Activated CD4-positive, alpha-beta T cell treated with anti-CD3 and anti-CD28 coated beads, Interleukin-2, amount 50 U/mL, for 24 hours (primary cell): ENCODE data around the gene KCNMA1.
A peak's percentile ranks its signal among the peaks of the same experiment; 100 is the strongest.

Experiments used
- DNase-seq, 2 donors: peaks; one replicate each; pipeline ENCODE4 v3.0.0-alpha.2; 2020; ENCODE audit warnings: low read depth in 1 of 2, low spot score in 1 of 2

Gene KCNMA1

DNA sequence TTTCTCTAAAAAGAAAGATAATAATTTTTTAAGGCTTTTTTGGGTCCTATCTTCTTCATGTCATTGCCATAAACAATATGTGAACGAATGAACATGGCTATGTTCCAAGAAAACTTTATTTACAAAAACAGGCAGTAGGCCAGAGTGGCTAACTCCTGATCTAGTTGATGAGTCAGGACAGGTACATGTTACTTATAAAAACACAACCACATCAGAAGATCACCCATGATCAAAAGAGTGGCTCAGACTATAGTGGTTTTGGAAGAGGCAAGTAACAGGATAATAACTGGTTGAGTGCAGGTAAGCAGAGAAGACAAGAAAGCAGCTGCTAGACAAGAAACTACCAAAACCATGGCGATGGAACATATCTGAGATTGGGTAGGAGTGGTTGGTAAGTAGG, 468.7 kb downstream of the KCNMA1 start:
- no peak for DNase-seq

DNA sequence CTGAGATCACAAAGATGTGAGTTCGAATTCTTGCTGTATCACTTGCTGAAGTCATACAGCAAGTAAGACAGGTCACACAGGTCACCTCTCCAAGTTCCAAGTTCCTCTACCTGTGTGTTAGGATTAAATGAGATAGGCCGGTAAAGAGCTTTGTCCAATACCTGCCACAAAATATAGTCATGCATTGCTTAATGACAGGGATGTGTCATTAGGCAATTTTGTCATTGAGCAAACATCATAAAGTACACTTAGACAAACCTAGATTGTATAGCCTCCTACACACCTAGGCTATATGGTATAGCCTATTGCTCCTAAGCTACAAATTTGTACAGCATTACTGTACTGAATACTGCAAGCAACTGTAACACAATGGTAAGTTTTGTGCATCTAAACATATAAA, 469.4 kb downstream of the KCNMA1 start:
- no peak for DNase-seq

DNA sequence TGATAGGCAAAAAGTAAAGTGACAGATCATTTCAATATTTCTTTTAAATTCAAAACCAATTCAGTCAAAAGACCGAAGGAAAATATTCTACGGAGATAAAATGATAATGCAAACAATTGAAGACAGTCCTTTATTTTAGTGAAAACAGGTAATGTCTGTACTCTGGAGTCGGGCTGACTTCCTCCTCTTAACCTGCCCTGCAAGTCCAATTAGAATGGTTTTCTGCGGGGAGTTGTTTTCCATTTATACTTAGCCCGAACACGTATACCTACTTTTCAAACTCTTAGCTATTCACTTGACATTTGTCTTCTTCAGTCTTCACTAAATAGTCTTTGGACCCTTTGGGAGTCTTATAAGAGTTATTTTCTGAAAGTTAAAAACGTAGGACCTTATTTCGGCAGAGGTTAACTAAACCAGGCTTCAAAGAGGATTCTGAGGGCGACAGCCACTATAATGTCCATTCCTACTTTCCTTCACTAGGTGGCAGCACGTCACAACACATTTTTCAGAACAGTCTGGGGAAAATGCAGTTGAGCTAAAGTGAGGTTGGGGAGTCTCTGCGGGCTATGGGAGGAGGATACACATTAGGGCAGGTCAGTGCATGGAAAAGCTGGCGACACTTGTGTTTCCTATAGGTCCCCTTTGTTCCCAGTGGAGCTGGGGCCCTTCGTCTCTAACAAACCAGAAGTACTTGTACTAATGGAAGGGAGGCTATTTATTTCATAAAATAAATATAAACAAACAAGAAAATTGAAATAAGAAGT, 472.0 kb downstream of the KCNMA1 start:
- peak in 1 of 2 donors; percentile 14 for DNase-seq

DNA sequence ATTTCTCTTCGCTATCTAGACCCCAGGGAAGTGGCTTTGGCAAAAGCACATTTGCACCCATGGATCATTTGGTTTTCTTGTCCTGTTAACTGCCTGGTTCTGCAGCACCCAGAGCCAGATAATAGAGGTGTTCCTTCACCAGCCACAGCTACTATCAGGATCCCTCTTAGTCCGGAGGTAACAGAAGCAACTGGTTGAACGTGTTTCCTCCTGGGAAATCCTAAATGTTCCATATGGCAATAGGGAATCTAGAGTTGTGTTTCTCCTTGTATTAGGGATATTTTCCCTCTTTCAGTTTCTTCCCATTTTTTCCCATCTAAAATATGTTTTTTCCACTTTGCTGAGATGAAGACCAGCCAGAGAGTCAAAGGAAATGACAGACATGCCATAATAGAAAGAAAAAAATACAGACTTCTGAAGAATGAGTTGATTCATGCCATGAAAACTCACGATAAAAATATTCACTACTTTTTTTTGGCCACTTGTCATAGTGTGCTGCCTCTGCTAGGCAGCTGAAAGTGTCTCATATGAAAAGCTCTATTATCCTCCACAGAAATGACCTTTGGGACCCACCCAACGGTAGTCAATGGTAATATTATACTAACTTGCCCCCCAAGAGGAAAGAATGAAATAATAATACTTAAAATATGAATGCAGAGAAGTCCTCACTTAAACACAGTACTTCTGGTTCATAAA, 472.8 kb downstream of the KCNMA1 start:
- DNase-seq: no peak

DNA sequence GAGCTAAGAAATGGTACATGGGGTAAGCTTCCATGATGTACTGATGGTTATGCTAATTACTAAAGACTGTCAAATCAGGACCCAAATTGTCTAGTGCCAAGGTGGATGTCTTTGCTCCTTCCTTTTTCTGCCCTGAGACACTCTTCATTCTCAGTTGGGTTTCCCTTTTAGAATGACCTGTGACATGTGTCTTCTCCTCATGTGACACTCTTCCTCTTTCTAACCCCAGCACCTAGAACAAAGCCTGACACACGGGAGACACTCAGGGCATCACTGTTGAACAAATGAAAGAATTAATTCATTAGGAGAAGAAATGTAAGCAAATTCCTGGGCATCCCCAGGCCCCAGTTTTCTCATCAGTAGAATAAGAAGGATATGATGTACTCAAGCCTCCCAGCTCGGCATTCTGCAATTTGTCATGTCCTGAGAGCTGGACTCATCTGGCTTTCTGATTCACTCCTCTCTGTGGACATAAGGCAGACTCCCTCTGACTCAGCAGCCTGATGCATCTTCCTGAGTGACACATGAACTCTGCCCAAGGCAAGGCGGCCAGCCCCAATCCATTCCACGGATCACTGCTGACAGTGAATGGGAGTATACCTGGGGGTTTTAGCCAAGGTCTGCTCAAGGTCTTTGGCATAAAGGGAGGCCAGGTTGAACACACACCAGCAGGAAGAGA, 473.8 kb downstream of the KCNMA1 start:
- DNase-seq: no peak

DNA sequence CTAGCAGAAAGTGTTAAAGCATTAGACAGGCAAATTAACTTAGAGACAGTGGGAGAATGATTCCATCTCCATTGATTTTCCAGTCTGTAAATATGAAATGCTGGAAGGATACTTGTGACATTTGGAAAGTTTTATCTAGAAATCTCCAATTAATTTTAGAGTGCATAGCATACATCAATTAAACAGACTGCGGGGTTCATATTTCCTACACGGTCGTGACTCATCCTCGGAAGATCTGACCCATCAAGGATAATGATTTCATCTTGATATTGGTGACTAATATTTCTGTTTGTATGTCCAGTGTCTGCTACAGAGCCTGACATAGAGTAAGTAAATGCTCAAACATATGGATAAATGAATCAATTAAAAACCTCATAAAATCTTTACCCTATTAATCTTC, 474.9 kb downstream of the KCNMA1 start:
- no peak for DNase-seq

DNA sequence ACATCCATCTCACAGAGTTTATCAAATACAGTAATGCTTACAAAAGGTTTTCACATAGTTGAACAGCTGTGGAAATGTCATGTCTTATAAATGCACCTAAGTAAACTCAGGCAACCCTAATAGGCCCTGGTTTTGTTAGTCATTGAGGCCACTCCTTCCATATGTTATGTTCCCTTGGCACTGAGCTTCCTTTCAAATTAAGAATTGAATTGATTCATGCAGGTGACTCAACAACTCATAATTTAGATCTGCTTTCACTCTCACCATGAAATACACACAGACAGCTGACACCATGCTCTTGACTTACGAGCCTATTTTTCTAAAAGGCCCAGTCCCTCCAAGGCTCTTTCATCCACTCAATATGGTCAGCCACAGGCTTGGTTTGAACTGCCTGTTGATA, 476.9 kb downstream of the KCNMA1 start:
- no peak for DNase-seq

DNA sequence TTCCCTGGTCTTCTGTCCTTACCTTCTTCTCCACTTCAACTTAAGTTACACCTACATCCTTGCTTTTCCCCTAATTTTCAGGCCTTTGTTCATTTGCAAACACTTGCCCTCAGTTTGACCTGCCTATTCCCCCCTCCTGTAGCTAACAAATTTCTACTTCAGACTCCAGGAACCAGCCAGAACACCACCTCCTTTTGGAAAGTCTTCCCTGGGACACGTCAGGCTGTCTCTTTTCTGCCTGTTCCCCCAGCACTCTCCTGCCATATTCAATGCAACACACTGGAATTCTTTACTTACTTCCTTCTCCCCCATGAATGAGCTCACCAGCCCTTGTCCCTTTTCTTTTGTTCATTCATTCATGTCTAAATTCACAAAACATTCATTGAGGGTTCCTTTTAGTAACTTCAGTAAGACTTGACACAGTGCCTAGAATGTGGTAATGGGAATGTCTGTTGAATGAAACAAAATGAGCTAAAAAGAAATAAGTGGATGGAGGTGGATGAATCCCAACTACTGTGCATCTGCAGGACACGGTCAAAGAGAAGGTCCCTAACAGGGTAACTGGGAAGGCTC, 478.0 kb downstream of the KCNMA1 start:
- DNase-seq: no peak

DNA sequence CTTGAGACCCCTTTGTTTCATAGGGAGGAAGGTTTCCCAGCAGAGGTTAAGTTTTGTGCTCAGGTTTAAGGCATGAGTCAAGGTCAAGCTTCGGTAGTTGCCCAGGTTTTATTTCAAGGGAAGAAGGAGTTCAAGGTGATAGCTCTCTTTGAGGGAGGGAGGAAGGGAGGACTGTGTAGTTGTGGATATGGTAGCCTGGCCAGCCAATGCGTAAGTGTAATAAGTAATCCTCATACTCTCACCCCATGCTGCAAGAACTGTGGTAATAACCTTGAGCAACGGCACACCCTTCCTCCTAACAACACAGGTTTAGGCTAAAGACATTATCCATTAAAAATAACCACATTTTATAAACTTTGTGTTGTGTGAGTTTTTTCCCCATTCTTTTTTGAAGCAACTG, 478.9 kb downstream of the KCNMA1 start:
- no peak for DNase-seq

DNA sequence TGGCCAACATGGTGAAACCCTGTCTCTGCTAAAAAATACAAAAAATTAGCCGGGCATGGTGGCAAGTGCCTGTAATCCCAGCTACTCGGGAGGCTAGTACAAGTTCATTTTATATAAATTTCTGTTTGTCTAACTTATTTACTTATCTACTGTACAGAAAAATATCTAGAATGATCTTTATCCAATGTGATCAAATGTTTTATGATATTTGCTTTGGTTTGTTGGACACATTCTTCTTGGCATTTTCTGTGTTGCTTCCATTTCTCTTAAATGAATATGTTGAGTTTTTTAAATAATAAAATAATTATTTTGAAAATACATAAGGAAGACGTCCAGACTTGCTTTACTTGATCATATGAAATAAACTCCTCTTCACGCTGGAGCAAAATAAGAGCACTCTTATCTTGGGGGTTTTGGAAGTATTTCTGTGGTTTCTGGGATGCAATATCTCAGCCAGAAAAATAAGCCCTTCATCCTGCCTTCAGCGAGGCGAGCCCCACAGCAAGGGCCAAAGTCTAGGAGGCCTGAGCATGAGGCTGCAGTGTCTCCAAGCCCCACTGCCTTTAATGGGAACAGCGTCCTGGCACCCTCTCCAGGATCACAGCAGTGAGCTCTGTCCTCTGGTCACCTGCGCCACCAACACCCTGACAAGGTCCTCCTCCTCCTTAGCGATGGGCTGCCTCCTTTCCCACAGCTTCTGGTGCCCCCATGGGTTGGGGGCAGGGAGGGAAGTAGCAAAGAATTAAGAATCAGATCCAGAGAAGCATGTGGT, 480.2 kb downstream of the KCNMA1 start:
- no peak for DNase-seq

DNA sequence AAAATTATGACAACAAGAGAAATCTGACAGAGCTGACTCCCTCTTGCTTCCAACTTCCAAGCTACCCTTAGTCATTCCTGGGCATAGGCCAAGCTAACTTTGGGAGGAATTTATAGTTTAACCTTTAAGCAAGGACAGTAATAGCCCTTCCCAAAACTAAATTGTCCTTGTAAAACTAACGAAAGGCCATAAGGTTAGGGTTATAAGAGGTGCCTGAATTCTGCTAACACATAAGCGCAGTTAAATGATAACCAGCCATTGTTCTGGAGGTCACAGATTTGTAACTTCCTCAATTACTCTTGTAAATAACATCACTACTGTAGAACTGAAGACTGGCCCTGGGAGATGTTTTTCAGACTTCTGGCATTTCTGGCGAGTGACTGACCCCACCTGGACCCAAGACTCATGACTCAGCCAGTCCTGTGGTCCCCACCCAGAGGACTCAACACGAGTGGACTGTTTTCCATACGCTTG, 481.2 kb downstream of the KCNMA1 start:
- no peak for DNase-seq

DNA sequence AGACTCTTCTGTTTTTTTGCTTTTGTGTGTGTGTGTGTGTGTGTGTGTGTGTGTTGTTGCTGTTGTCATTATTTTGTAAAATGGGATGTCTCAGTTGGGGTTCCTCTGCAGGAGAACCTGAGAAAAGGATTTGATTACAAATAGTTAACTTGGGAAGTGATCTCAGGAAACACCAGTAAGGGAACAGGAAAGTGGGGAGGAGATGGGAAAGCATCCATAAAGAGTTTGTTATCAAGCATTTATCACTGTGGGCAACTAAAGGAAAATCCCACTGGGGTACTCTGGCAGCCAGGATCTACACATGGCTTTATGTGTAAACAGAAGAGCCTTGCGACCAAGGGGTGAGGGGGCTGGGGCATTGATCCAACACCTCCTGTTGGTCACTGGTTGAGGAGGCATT, 485.4 kb downstream of the KCNMA1 start:
- DNase-seq: no peak

DNA sequence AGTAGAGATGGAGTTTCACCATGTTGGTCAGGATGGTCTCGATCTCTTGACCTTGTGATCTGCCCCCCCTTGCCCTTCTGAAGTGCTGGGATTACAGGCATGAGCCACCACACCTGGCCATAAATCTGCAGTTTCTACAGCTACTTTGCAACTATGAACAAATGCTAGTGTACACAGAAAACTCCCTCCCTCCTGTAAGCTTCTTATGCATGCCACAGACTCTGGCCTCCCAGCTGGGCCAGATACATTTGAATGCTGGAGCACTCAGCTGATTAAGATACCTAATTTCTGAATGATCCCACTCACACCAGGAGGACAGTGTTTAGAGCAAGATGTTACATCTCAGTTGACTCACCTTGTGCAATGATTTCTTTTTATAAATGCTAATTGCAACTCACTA, 486.2 kb downstream of the KCNMA1 start:
- DNase-seq: no peak

DNA sequence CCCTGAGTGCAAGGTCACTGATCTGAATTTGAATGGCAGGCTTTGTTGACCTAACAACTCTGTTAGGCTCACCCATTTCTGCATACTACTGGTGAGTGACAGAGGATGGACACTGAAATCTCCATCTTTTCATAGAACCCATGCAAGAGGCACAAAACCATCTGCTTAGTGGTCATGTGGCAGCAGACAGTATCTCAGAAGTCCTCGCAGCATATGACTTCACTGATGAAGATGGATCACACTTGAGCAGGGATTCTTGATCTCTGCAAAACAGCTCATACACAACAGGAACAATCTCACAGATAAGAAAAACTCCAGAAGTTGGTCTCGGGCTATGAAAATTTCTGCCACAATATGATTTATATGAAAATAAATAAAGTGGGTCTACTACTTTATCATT, 487.9 kb downstream of the KCNMA1 start:
- DNase-seq: no peak

DNA sequence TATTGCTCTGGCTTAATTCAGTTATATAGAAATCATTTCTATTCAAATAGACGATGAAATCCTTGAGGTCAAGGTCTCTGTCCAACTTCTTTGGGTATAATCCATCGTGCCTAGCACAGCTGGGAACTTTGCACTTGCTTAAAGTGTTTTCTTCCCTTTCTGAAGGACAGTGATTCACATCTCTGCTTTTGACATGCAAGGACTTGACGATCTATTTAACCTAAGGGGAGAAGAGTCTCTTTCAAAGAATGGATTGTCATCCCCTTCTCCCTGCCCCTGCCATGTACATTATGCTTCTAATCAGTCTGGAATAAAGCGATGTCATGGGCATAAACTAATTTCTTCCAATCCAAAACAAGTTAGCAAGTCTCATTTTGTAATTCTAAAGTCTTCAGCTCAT, 488.6 kb downstream of the KCNMA1 start:
- no peak for DNase-seq

DNA sequence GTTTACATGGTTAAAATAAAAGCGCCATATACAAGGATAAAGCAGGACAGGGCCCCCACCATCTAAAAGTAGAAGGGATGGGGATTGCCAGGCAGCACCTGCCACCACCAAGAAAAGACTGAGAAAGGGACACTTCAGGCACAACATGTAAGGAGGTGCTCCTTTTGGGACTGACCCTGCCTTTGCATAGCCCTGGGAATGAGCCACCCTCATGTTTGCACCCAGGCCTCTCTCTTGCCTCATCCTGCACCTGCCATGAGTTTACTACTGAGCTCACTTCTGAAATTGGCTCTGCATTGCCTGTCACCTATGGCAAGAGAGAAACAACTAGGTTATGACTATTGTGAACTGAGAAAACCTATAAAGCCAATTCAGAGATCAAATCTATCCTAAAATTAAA, 489.7 kb downstream of the KCNMA1 start:
- DNase-seq: no peak

DNA sequence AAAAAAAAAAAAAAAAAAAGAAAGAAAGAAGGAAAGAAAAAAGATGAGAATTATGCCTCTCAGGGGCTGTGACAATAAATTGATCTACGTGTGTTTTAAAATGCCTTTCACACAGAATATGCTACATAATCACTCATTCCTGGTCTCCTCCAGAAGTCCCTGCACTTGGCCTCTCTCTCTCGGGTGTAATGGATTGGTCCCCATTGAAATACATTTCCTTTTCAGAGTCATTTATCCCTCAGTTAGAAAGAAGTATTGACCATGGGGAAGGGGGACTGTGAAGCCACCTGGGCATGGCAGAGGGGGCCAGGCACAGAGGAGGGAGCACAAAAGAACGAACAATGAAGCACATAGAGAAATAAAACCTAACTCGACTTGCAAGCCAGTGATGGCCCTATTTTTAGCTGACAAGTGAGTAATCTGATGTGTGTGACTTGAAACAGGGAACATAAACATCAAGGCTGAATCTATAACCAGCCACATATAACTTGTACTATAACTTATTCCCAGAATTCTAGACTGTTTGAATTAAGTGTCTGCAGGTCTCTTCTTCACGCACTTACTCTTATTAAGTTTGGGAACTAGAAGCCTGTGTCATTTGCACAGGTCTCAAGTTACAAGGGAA, 490.8 kb downstream of the KCNMA1 start:
- no peak for DNase-seq

DNA sequence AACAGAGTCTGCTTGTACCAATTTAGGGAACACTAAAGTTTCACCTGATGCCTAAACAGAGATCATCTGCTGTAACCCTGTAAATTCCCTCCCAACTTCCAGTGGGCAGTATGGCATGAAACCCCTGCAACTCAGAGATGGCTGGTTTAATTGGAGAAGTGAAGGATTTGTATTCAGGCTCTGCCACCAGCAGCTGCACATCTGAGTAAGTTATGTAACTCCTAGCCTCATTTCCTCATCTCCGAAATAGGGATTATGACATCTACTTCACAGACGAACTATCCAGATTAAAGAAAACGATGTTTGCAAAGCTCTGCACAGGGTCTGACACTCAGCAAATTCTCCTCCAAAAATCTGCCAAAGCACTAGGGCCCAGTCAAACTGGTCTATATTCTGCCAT, 493.0 kb downstream of the KCNMA1 start:
- no peak for DNase-seq

DNA sequence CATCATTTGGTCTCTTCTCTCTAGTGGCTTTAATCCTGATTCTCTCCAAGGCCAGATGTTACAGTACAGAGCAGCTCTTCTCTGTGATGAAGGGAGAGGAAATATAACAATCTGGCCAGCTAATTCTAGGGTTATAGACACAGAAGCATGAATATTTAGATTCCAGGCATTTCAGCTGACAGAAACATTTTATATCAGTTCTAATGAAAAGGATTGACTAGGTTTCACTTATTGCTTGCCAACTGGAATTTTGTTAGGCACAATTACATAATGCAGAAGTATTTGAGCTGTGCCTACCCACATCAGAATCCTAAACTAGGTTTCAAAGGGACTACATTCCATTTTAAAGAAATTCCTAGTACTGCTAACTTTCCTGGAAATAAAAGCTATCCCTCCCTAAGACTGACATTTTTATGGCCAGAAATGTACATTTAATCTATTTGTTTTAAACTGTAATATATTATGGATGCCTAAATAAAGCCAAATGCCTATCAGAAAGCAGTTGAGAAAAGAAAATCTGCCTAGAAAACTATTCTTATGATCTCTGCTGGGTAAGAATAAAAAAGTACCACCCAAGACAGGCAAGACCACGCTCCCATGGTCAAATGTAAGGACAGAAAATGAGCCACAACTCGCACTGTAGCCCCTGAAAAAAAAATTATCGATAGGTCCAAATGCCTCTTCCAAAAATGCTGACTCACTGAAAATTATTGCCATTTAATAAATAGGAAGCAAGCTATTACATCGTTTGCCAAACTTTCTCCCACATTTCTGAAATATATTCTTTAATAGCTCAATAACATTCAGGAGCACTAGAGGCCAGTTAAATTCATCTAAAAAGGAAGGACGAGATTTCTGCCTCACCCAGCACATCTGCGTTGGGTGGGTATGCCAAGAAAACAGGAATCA, 498.1 kb downstream of the KCNMA1 start:
- no peak for DNase-seq

DNA sequence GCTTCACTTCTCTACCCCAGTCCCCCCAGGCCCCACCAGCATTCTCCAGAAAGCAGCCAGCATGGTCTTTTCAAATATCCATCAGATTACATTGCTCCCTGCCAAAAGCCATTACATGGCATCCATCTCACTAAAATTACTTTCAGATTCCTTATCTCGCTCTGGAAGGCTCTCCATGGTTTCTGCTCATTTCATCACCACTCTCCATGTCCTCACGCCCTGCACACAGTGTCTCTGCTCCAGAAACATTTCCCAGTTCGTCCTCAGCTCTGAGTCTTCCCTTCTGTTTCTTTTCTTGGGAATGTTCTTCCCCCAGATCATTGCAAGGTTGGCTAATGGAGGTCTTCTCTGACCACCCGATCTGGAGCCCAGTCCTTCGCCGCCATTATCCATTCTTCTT, 499.1 kb downstream of the KCNMA1 start:
- DNase-seq: no peak
